ENCODE results near the gene GGN. TPM values are rescaled to one million over a fixed set of nuclear protein-coding genes. Genes with fewer than 3 reads are reported as not detected.
A peak's percentile ranks its signal among the peaks of the same experiment; 100 is the strongest.
"Not testable (repeated sequence)": the region's sequence is repeated elsewhere in the genome, so short reads cannot be mapped to it uniquely, and the experiment has no call there.

The GGN gene
- total RNA-seq, 1 donor from 2014 or later, result 2.1 TPM

GRCh38 chr19:38369584-38369983, 18.2 kb downstream of the GGN start:
- H3K36me3 ChIP-seq (ENCODE audit: insufficient read depth, low read length), result no peaks in the 10 kb centered on the region
- no peak for FAIRE-seq
- H3K4me1 Mint-ChIP-seq (ENCODE audit: low read depth, unreplicated experiment), result no peaks in the 10 kb centered on the region

GRCh38 chr19:38367041-38367440, 20.8 kb downstream of the GGN start:
- H3K9me3 Mint-ChIP-seq (ENCODE audit: unreplicated experiment), result peaks cover 2% of the 10 kb centered on the region
- no peak overlapping the region for H3K27ac ChIP-seq (ENCODE audit: low read depth, low read length)

More at GRCh38 chr19:38369584-38369983, 18.2 kb downstream of the GGN start:
- Mint-ChIP-seq H3K36me3 (ENCODE audit: low read depth, unreplicated experiment) (no peaks in the 10 kb centered on the region), H3K4me3 (ENCODE audit: unreplicated experiment) (no peak overlapping the region), H3K27me3 (ENCODE audit: low read depth, unreplicated experiment) (peaks cover 29% of the 10 kb centered on the region), H3K9me3 (ENCODE audit: unreplicated experiment) (peaks cover 2% of the 10 kb centered on the region), H3K27ac (ENCODE audit: unreplicated experiment) (no peak overlapping the region)
- no peak overlapping the region for H3K4me3 ChIP-seq (ENCODE audit: insufficient read depth, low read depth, low read length)
- no peak for DNase-seq (ENCODE audit: low read depth)
- no peaks in the 10 kb centered on the region for H3K79me2 ChIP-seq (ENCODE audit: insufficient read depth, low read length)
- peaks cover 3% of the 10 kb centered on the region for H3K27me3 ChIP-seq (ENCODE audit: insufficient read depth, low read length)
- no peak for TF ChIP-seq EZH2 (IDR thresholded peaks at IDR 0.05; ENCODE audit: insufficient read depth, low read length)
- TF ChIP-seq, protein P1, sequence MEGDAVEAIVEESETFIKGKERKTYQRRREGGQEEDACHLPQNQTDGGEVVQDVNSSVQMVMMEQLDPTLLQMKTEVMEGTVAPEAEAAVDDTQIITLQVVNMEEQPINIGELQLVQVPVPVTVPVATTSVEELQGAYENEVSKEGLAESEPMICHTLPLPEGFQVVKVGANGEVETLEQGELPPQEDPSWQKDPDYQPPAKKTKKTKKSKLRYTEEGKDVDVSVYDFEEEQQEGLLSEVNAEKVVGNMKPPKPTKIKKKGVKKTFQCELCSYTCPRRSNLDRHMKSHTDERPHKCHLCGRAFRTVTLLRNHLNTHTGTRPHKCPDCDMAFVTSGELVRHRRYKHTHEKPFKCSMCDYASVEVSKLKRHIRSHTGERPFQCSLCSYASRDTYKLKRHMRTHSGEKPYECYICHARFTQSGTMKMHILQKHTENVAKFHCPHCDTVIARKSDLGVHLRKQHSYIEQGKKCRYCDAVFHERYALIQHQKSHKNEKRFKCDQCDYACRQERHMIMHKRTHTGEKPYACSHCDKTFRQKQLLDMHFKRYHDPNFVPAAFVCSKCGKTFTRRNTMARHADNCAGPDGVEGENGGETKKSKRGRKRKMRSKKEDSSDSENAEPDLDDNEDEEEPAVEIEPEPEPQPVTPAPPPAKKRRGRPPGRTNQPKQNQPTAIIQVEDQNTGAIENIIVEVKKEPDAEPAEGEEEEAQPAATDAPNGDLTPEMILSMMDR (IDR thresholded peaks at IDR 0.05; ENCODE audit: insufficient read depth, low read depth, low read length), result no peak
- no peak overlapping the region for H3K27ac ChIP-seq (ENCODE audit: low read depth, low read length)
- H4K20me1 ChIP-seq (ENCODE audit: insufficient read depth, low read length), result no peaks in the 10 kb centered on the region
- no peak overlapping the region for H2AFZ ChIP-seq (ENCODE audit: low read depth, low read length)
- no peak overlapping the region for H3K9ac ChIP-seq (ENCODE audit: low read length)
- no peaks in the 10 kb centered on the region for H3K9me3 ChIP-seq (ENCODE audit: insufficient read depth, low read depth, low read length)
- no peaks in the 10 kb centered on the region for H3K4me1 ChIP-seq (ENCODE audit: insufficient read depth, low read length)
- H3K4me2 ChIP-seq (ENCODE audit: low read length), result no peak overlapping the region

DNA sequence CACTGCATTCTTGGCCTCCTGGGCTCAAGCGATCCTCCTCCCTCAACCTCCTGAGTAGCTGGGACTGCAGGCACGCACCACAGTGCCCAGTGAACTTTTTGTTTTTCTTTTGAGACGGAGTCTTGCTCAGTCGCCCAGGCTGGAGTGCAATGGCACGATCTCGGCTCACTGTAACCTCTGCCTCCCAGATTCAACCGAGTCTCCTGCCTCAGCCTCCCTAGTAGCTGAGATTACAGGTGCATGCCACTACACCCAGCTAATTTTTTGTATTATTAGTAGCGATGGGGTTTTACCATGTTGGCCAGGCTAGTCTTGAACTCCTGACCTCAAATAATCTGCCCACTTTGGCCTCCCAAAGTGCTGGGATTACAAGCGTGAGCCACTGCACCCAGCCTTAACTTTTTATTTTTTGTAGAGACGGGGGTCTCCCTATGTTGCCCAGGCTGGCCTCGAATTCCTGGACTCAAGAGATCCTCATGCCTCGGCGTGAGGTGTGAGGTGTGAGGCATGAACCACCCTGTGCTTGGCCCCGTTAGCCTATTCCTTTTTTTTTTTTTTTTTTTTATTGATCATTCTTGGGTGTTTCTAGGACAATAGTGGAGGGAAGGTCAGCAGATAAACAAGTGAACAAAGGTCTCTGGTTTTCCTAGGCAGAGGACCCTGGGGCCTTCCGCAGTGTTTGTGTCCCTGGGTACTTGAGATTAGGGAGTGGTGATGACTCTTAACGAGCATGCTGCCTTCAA, 24.7 kb downstream of the GGN start:
- H3K79me2 ChIP-seq (ENCODE audit: insufficient read depth, low read length); H3K4me3 Mint-ChIP-seq (ENCODE audit: unreplicated experiment); H3K9me3 ChIP-seq (ENCODE audit: insufficient read depth, low read depth, low read length); H3K4me3 ChIP-seq (ENCODE audit: insufficient read depth, low read depth, low read length); H3K9me3 Mint-ChIP-seq (ENCODE audit: unreplicated experiment); H3K36me3 Mint-ChIP-seq (ENCODE audit: low read depth, unreplicated experiment); H3K36me3 ChIP-seq (ENCODE audit: insufficient read depth, low read length); H3K4me1 ChIP-seq (ENCODE audit: insufficient read depth, low read length); H3K27ac Mint-ChIP-seq (ENCODE audit: unreplicated experiment); FAIRE-seq; H3K9ac ChIP-seq (ENCODE audit: low read length); H4K20me1 ChIP-seq (ENCODE audit: insufficient read depth, low read length); H3K27ac ChIP-seq (ENCODE audit: low read depth, low read length); H3K4me1 Mint-ChIP-seq (ENCODE audit: low read depth, unreplicated experiment); DNase-seq (ENCODE audit: low read depth): not testable (repeated sequence)
- Histone ChIP-seq H3K4me2 (ENCODE audit: low read length) (peak overlapping the region; percentile 85), H2AFZ (ENCODE audit: low read depth, low read length) (peak overlapping the region; percentile 87), H3K27me3 (ENCODE audit: insufficient read depth, low read length) (peaks cover 21% of the 10 kb centered on the region)
- H3K27me3 Mint-ChIP-seq (ENCODE audit: low read depth, unreplicated experiment), result peaks cover 39% of the 10 kb centered on the region

More at GRCh38 chr19:38367041-38367440, 20.8 kb downstream of the GGN start:
- DNase-seq (ENCODE audit: low read depth) (no peak), FAIRE-seq (no peak)
- no peak overlapping the region for H3K4me2 ChIP-seq (ENCODE audit: low read length)
- H3K36me3 ChIP-seq (ENCODE audit: insufficient read depth, low read length), result no peaks in the 10 kb centered on the region
- peaks cover 29% of the 10 kb centered on the region for H3K27me3 Mint-ChIP-seq (ENCODE audit: low read depth, unreplicated experiment)
- H3K36me3 Mint-ChIP-seq (ENCODE audit: low read depth, unreplicated experiment), result no peaks in the 10 kb centered on the region
- H3K4me1 Mint-ChIP-seq (ENCODE audit: low read depth, unreplicated experiment), result no peaks in the 10 kb centered on the region
- no peak overlapping the region for H3K9ac ChIP-seq (ENCODE audit: low read length)
- TF ChIP-seq EZH2 (IDR thresholded peaks at IDR 0.05; ENCODE audit: insufficient read depth, low read length), result no peak
- TF ChIP-seq, protein P1 (IDR thresholded peaks at IDR 0.05; ENCODE audit: insufficient read depth, low read depth, low read length), result no peak
- no peak overlapping the region for H3K27ac Mint-ChIP-seq (ENCODE audit: unreplicated experiment)
- no peak overlapping the region for H3K4me3 ChIP-seq (ENCODE audit: insufficient read depth, low read depth, low read length)
- H4K20me1 ChIP-seq (ENCODE audit: insufficient read depth, low read length), result no peaks in the 10 kb centered on the region
- H2AFZ ChIP-seq (ENCODE audit: low read depth, low read length), result no peak overlapping the region
- H3K79me2 ChIP-seq (ENCODE audit: insufficient read depth, low read length), result no peaks in the 10 kb centered on the region
- H3K27me3 ChIP-seq (ENCODE audit: insufficient read depth, low read length), result peaks cover 3% of the 10 kb centered on the region
- peaks cover 5% of the 10 kb centered on the region for H3K4me1 ChIP-seq (ENCODE audit: insufficient read depth, low read length)
- H3K4me3 Mint-ChIP-seq (ENCODE audit: unreplicated experiment), result no peak overlapping the region
- no peaks in the 10 kb centered on the region for H3K9me3 ChIP-seq (ENCODE audit: insufficient read depth, low read depth, low read length)
